ENCODE measurements around the gene EGR1.
A peak's percentile ranks its signal among the peaks of the same experiment; 100 is the strongest.

EGR1 gene

GRCh38 chr5:138453590-138453989 lies 11.7 kb upstream of the EGR1 start:
- no peak for DNase-seq (ENCODE audit: low read depth, low spot score)

GRCh38 chr5:138454121-138454520 lies 11.2 kb upstream of the EGR1 start:
- DNase-seq (ENCODE audit: low read depth, low spot score), result no peak

- no peak for DNase-seq (ENCODE audit: low read depth, low spot score)
Measured at GRCh38 chr5:138455232-138455930, 9.9 kb upstream of the EGR1 start.

GRCh38 chr5:138457531-138458275 lies 7.6 kb upstream of the EGR1 start:
- no peak for DNase-seq (ENCODE audit: low read depth, low spot score)

- DNase-seq (ENCODE audit: low read depth, low spot score), result no peak
Measured at GRCh38 chr5:138458384-138458783, 6.9 kb upstream of the EGR1 start.

GRCh38 chr5:138458856-138459255 lies 6.4 kb upstream of the EGR1 start:
- no peak for DNase-seq (ENCODE audit: low read depth, low spot score)

GRCh38 chr5:138459311-138459933 lies 5.9 kb upstream of the EGR1 start:
- peak; percentile 71 for DNase-seq (ENCODE audit: low read depth, low spot score)

- DNase-seq (ENCODE audit: low read depth, low spot score), result no peak
Measured at GRCh38 chr5:138460032-138460693, 5.1 kb upstream of the EGR1 start.

GRCh38 chr5:138461343-138462125 lies 3.7 kb upstream of the EGR1 start:
- no peak for DNase-seq (ENCODE audit: low read depth, low spot score)

GRCh38 chr5:138463419-138464007 lies 1.8 kb upstream of the EGR1 start:
- DNase-seq (ENCODE audit: low read depth, low spot score), result no peak

GRCh38 chr5:138464008-138464387 lies 1.3 kb upstream of the EGR1 start:
- DNase-seq (ENCODE audit: low read depth, low spot score), result peak; percentile 80

GRCh38 chr5:138464388-138465260 lies 655 bp upstream of the EGR1 start:
- peak; percentile 90 for DNase-seq (ENCODE audit: low read depth, low spot score)

GRCh38 chr5:138466125-138466899 lies 1.0 kb downstream of the EGR1 start:
- DNase-seq (ENCODE audit: low read depth, low spot score), result no peak

- no peak for DNase-seq (ENCODE audit: low read depth, low spot score)
Measured at GRCh38 chr5:138466900-138467710, 1.8 kb downstream of the EGR1 start.

GRCh38 chr5:138467711-138468132 lies 2.4 kb downstream of the EGR1 start:
- no peak for DNase-seq (ENCODE audit: low read depth, low spot score)

GRCh38 chr5:138468133-138468965 lies 3.1 kb downstream of the EGR1 start:
- no peak for DNase-seq (ENCODE audit: low read depth, low spot score)

- no peak for DNase-seq (ENCODE audit: low read depth, low spot score)
Measured at GRCh38 chr5:138468966-138469539, 3.8 kb downstream of the EGR1 start.
